IMR-90 (cell line): ENCODE results near the gene MYO3B. TPM values are rescaled to one million over a fixed set of nuclear protein-coding genes. Genes with fewer than 3 reads are reported as not detected.
"Not testable (repeated sequence)": the region's sequence is repeated elsewhere in the genome, so short reads cannot be mapped to it uniquely, and the experiment has no call there.

Experiments used
- ATAC-seq: fragments of 200-7000 bp; cut with Tn5 transposase; 2 replicates; pipeline ENCODE4 v1.9.1; 2020; ENCODE audit warnings: low read depth, mild to moderate bottlenecking, moderate library complexity
- BruUV-seq: library from RNA; stranded (reverse); fragments of 400-500 nt; replicated peaks from 2 replicates; lab custom pipeline; 2021; lab: Mats Ljungman, UMichigan
- CTCF ChIA-PET: fragments of 300-600 bp; formaldehyde crosslinking; extraction: SDS; loops from one replicate; lab custom pipeline; 2021; ENCODE audit warnings: antibody characterized with exemption; lab: Yijun Ruan, JAX
- POLR2A ChIA-PET: fragments of 300-600 bp; sonication (Branson Sonifier 250); formaldehyde crosslinking; loops from one replicate; lab custom pipeline; 2022; ENCODE audit warnings: antibody characterized with exemption; ENCODE audit not compliant: unreplicated experiment; lab: Charles Lee
- DNase-seq: peaks from one replicate; pipeline ENCODE4 v3.0.0; 2013
- H2AFZ ChIP-seq: replicated peaks from 2 replicates; pipeline ENCODE3; 2013; ENCODE audit warnings: low read length, mild to moderate bottlenecking; ENCODE audit not compliant: poor library complexity
- H2AK5ac ChIP-seq: 2 replicates; pipeline ENCODE4 v1.6.1; 2013; ENCODE audit warnings: low read depth, low read length, inconsistent platforms
- H2AK9ac ChIP-seq: replicated peaks from 2 replicates; pipeline ENCODE3; 2013; ENCODE audit warnings: mild to moderate bottlenecking, low read depth, low read length, moderate library complexity; ENCODE audit not compliant: poor library complexity
- H2BK120ac ChIP-seq: 2 replicates; pipeline ENCODE4 v1.6.1; 2013; ENCODE audit warnings: low read depth, low read length, inconsistent platforms
- H2BK15ac ChIP-seq: 3 replicates; pipeline ENCODE4 v1.6.1; 2013; ENCODE audit warnings: low read depth, low read length, inconsistent platforms
- H2BK20ac ChIP-seq: 2 replicates; pipeline ENCODE4 v1.6.1; 2013; ENCODE audit warnings: low read depth, mild to moderate bottlenecking, inconsistent platforms, low read length, moderate library complexity
- H2BK5ac ChIP-seq: 2 replicates; pipeline ENCODE4 v1.6.1; 2013; ENCODE audit warnings: mild to moderate bottlenecking, low read depth, low read length, inconsistent platforms; ENCODE audit not compliant: poor library complexity, severe bottlenecking
- H3K14ac ChIP-seq: replicated peaks from 2 replicates; pipeline ENCODE4 v1.6.1; 2013; ENCODE audit warnings: low read depth, low read length, inconsistent platforms
- H3K18ac ChIP-seq: 2 replicates; pipeline ENCODE4 v1.6.1; 2013; ENCODE audit warnings: low read depth, low read length, control low read depth
- H3K23ac ChIP-seq: 2 replicates; pipeline ENCODE4 v1.6.1; 2013; ENCODE audit warnings: low read depth, low read length, inconsistent platforms
- H3K27ac ChIP-seq: 2 replicates; pipeline ENCODE4 v1.5.1; 2013; ENCODE audit warnings: mild to moderate bottlenecking, control low read depth, low read length; ENCODE audit not compliant: insufficient read depth
- H3K27me3 ChIP-seq: 2 replicates; pipeline ENCODE4 v1.6.1; 2013; ENCODE audit warnings: low read length; ENCODE audit not compliant: control insufficient read depth, insufficient read depth
- H3K36me3 ChIP-seq: 2 replicates; pipeline ENCODE4 v1.6.1; 2013; ENCODE audit warnings: low read length, mixed read lengths; ENCODE audit not compliant: control insufficient read depth, insufficient read depth
- H3K4ac ChIP-seq: 2 replicates; pipeline ENCODE4 v1.6.1; 2013; ENCODE audit warnings: low read depth, low read length, inconsistent platforms
- H3K4me1 ChIP-seq: 2 replicates; pipeline ENCODE4 v1.6.1; 2013; ENCODE audit warnings: low read length, mixed read lengths; ENCODE audit not compliant: control insufficient read depth, insufficient read depth
- H3K4me2 ChIP-seq: 2 replicates; pipeline ENCODE4 v1.6.1; 2013; ENCODE audit warnings: low read depth, mild to moderate bottlenecking, control low read depth, low read length, moderate library complexity
- H3K4me3 ChIP-seq: 2 replicates; pipeline ENCODE4 v1.5.1; 2013; ENCODE audit warnings: low read depth, mild to moderate bottlenecking, control low read depth, low read length, moderate library complexity; ENCODE audit not compliant: insufficient read depth
- H3K56ac ChIP-seq: 2 replicates; pipeline ENCODE4 v1.6.1; 2013; ENCODE audit warnings: low read length, inconsistent platforms; ENCODE audit not compliant: insufficient read depth; ENCODE audit errors: extremely low read depth
- H3K79me1 ChIP-seq, 2 experiments: 2 replicates each; pipeline ENCODE4 v1.6.1; 2013; ENCODE audit warnings: low read length in 2 of 2, inconsistent platforms in 1 of 2, low read depth in 1 of 2
- H3K9ac ChIP-seq: 2 replicates; pipeline ENCODE4 v1.6.1; 2013; ENCODE audit warnings: low read depth, low read length, control low read depth
- H3K9me1 ChIP-seq: 2 replicates; pipeline ENCODE4 v1.6.1; 2013; ENCODE audit warnings: low read length, inconsistent platforms; ENCODE audit not compliant: insufficient read depth
- H3K9me3 ChIP-seq: 2 replicates; pipeline ENCODE4 v1.6.1; 2013; ENCODE audit warnings: low read length; ENCODE audit not compliant: control insufficient read depth, insufficient read depth
- H4K20me1 ChIP-seq: 2 replicates; pipeline ENCODE4 v1.6.1; 2013; ENCODE audit warnings: low read length, inconsistent platforms; ENCODE audit not compliant: insufficient read depth
- H4K5ac ChIP-seq: 2 replicates; pipeline ENCODE4 v1.6.1; 2013; ENCODE audit warnings: mild to moderate bottlenecking, low read depth, low read length, control low read depth
- H4K8ac ChIP-seq, 2 experiments: 2 replicates each; pipeline ENCODE4 v1.6.1; 2013; ENCODE audit warnings: low read depth in 2 of 2, low read length in 2 of 2, control low read depth in 1 of 2, inconsistent platforms in 1 of 2
- H4K91ac ChIP-seq: 2 replicates; pipeline ENCODE4 v1.6.1; 2013; ENCODE audit warnings: low read depth, low read length, inconsistent platforms; ENCODE audit not compliant: insufficient read depth
- WGBS, 2 experiments: methylation state at CpG; one replicate each; pipeline versions ENCODE4 v1.1.5 to v1.1.7; 2013; ENCODE audit warnings: missing lambda C conversion rate in 2 of 2; ENCODE audit not compliant: insufficient read length in 1 of 2; ENCODE audit errors: extremely low coverage in 2 of 2; 5-methylcytosine and 5-hydroxymethylcytosine counted together
- dilution Hi-C: fragments of 300-500 bp; cut with HindIII; formaldehyde crosslinking; loops from one replicate; pipeline ENCODE4 v1.14.3; 2018; ENCODE audit warnings: low sequenced_read_pairs; ENCODE audit not compliant: unreplicated experiment
- in situ Hi-C: fragments of 300-500 bp; cut with MboI; formaldehyde crosslinking; loops from 3 replicates; pipeline ENCODE4 v1.14.3; 2019; ENCODE audit warnings: low sequenced_read_pairs, inconsistent platforms, mixed read lengths
- intact Hi-C: fragments of 100-400 bp; cut with micrococcal nuclease; formaldehyde crosslinking; loops from 2 replicates; pipeline ENCODE4 v1.10.0; 2022
- polyA plus RNA-seq, 3 experiments: library from polyadenylated mRNA; depleted of rRNA; stranded (reverse); fragments of >200 nt; gene quantifications; 2 replicates each; pipeline ENCODE4 v1.2.3, GENCODE V29; 2012; ENCODE audit warnings: low replicate concordance in 1 of 3
- total RNA-seq: library from RNA; depleted of rRNA; stranded (reverse); fragments of >200 nt; gene quantifications from 2 replicates; pipeline ENCODE4 v1.2.3, GENCODE V29; 2012

Gene MYO3B
- total and polyA plus RNA-seq, 2 of the 4 experiments (the other 2 are of a cell fraction) = 0.02 TPM; not detected in 1

GRCh38 chr2:170472498-170472897 lies 294.6 kb downstream of the MYO3B start:
- H3K9me3 ChIP-seq, H3K9me1 ChIP-seq, H3K4me2 ChIP-seq, H4K5ac ChIP-seq, H2AFZ ChIP-seq, H4K91ac ChIP-seq, POLR2A ChIA-PET, CTCF ChIA-PET, H3K27ac ChIP-seq, intact Hi-C loops, H3K18ac ChIP-seq, H3K4me1 ChIP-seq, H2BK15ac ChIP-seq, in situ Hi-C loops, dilution Hi-C loops, BruUV-seq, H3K4ac ChIP-seq, H2BK120ac ChIP-seq, H3K14ac ChIP-seq, H3K23ac ChIP-seq, H2BK5ac ChIP-seq, H3K9ac ChIP-seq, H3K36me3 ChIP-seq, DNase-seq, H3K4me3 ChIP-seq, H3K79me1 ChIP-seq, H3K27me3 ChIP-seq, H2AK5ac ChIP-seq, ATAC-seq, H2AK9ac ChIP-seq, H4K20me1 ChIP-seq, H2BK20ac ChIP-seq, H4K8ac ChIP-seq, H3K56ac ChIP-seq: not testable (repeated sequence)
- WGBS, 2 experiments = no CpG with 5 or more reads among the region's 4 CpGs
